Measurements from ENCODE around the gene APOBEC4.

DNA sequence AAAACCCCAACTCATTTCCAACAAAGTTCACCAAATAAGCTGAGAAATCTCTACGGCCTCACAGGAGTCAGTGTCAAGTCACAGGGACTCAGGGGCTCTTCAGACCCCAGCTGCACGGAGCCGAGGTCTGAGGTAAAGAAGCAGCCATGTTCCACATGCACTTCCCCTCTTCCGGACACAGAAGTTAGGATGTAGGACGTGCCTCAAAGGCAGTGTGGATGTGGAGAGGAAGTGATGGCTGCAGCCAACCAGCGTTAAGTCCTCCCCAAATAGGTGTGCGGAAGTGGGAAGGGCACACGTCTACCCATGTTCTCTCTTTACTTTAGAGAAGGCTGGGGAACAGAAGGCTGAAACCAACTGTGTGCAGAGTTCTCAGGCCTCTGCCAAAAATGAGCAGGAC lies 48.3 kb downstream of the APOBEC4 start:
- no peak for TF ChIP-seq CTCF (IDR thresholded peaks at IDR 0.05)
- no peak for TF ChIP-seq POLR2AphosphoS5 (IDR thresholded peaks at IDR 0.05)
- TF ChIP-seq EP300 (IDR thresholded peaks at IDR 0.05), result no peak
- TF ChIP-seq POLR2A (IDR thresholded peaks at IDR 0.05), result no peak

Data from stomach (tissue), 4 donors.